ENCODE results near the gene POU5F2. TPM values are rescaled to one million over a fixed set of nuclear protein-coding genes. Genes with fewer than 3 reads are reported as not detected.

POU5F2 gene
- total and polyA plus RNA-seq, 9 of the 15 experiments (the other 6 are each of a cell fraction or from before 2014, with no cell fraction given): 0.01 to 0.40 (median 0.18) TPM; not detected in 2

DNA sequence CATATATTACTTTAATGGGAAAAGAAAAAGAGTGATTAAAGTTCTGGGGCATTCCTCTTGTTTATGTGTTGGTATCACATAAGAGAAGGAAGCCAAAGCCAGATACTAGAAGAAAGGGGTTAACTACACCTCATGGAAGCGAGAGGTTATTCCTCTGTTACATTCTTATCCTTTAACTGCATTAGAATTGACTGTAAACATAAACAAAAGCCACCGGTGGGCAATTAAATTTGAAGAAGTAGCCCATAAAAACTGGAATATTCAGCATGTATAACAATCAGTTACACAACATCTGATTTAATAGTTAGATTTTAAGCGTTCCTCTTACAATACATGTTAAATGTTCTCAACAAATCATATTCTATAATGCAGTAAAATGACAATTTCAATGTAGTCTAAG is 18.8 kb downstream of the POU5F2 start:
- intact Hi-C loops (cut with micrococcal nuclease): no loop called here
- no peak for ATAC-seq
- no TSS peak for BruUV-seq (replicated peaks)

DNA sequence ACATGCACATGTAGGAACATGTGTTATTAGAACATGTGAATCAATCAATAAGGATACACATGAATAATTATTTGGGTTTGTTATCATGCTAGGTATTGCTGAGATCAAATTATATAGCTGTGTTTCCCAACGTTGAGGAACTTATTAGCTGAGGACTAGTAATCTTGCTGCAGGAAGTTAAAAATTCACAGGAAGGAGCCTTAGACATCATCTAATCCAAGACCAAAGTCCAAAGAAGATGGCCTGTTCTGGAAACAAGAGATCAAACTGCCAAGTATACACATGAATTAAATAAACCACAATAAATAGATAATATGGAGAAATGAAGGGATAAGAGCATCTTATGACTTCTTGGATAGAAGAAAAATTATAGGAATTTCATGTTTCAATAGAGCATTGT is 19.9 kb downstream of the POU5F2 start:
- H3K4me1 ChIP-seq (replicated peaks in 1 of 2; ENCODE audit: control insufficient read depth in 2 of 2, insufficient read depth in 2 of 2, low read length in 2 of 2): no peaks in the 10 kb centered on the region
- no peaks in the 10 kb centered on the region for H3K9me1 ChIP-seq (ENCODE audit: control insufficient read depth, insufficient read depth, low read length)
- BruUV-seq (replicated peaks): no TSS peak
- in situ Hi-C loops (cut with MboI) (no loop called here), intact Hi-C loops (cut with micrococcal nuclease) (no loop called here)
- ChIA-PET POLR2A (no interaction called here), CTCF (ENCODE audit: low intra/inter-chr PET ratio) (no interaction called here)
- no peaks in the 10 kb centered on the region for H3K36me3 ChIP-seq (ENCODE audit: control insufficient read depth, insufficient read depth, low read length)
- H3K4me2 ChIP-seq (ENCODE audit: insufficient read depth, low read length): no peak overlapping the region
- WGBS (ENCODE audit: insufficient coverage, low coverage, missing lambda C conversion rate): 0% methylated on average over 1 of the region's 1 CpG
- H4K20me1 ChIP-seq (replicated peaks; ENCODE audit: control insufficient read depth, insufficient read depth, low read length): no peaks in the 10 kb centered on the region
- no peak overlapping the region for H2AFZ ChIP-seq (ENCODE audit: low read depth, low read length)
- FAIRE-seq (no peak), ATAC-seq (no peak), DNase-seq (ENCODE audit: extremely low read depth in 1 of 4, low spot score in 3 of 4) (no peak)
- H3K27ac ChIP-seq (ENCODE audit: extremely low read depth, low read depth, low read length): no peak overlapping the region
- no peaks in the 10 kb centered on the region for H3K27me3 ChIP-seq (ENCODE audit: control insufficient read depth in 2 of 2, insufficient read depth in 2 of 2, low read length in 2 of 2)
- no peak overlapping the region for H3K9ac ChIP-seq (ENCODE audit: insufficient read depth in 1 of 2, low read depth in 2 of 2, low read length in 2 of 2)
- H3K9me3 ChIP-seq (replicated peaks; ENCODE audit: control insufficient read depth, insufficient read depth, low read depth, low read length): no peaks in the 10 kb centered on the region
- no peaks in the 10 kb centered on the region for H3K79me2 ChIP-seq (ENCODE audit: control insufficient read depth, insufficient read depth, low read length)
- no peak overlapping the region for H3K4me3 ChIP-seq
- TF ChIP-seq POLR2AphosphoS2 (IDR thresholded peaks at IDR 0.05; ENCODE audit: low read length) (no peak), KLF10 (CRISPR knock-in tag; IDR thresholded peaks at IDR 0.05) (no peak), HOXB6 (CRISPR knock-in tag; IDR thresholded peaks at IDR 0.05; ENCODE audit: borderline replicate concordance) (no peak)
- TF ChIP-seq, protein P1, sequence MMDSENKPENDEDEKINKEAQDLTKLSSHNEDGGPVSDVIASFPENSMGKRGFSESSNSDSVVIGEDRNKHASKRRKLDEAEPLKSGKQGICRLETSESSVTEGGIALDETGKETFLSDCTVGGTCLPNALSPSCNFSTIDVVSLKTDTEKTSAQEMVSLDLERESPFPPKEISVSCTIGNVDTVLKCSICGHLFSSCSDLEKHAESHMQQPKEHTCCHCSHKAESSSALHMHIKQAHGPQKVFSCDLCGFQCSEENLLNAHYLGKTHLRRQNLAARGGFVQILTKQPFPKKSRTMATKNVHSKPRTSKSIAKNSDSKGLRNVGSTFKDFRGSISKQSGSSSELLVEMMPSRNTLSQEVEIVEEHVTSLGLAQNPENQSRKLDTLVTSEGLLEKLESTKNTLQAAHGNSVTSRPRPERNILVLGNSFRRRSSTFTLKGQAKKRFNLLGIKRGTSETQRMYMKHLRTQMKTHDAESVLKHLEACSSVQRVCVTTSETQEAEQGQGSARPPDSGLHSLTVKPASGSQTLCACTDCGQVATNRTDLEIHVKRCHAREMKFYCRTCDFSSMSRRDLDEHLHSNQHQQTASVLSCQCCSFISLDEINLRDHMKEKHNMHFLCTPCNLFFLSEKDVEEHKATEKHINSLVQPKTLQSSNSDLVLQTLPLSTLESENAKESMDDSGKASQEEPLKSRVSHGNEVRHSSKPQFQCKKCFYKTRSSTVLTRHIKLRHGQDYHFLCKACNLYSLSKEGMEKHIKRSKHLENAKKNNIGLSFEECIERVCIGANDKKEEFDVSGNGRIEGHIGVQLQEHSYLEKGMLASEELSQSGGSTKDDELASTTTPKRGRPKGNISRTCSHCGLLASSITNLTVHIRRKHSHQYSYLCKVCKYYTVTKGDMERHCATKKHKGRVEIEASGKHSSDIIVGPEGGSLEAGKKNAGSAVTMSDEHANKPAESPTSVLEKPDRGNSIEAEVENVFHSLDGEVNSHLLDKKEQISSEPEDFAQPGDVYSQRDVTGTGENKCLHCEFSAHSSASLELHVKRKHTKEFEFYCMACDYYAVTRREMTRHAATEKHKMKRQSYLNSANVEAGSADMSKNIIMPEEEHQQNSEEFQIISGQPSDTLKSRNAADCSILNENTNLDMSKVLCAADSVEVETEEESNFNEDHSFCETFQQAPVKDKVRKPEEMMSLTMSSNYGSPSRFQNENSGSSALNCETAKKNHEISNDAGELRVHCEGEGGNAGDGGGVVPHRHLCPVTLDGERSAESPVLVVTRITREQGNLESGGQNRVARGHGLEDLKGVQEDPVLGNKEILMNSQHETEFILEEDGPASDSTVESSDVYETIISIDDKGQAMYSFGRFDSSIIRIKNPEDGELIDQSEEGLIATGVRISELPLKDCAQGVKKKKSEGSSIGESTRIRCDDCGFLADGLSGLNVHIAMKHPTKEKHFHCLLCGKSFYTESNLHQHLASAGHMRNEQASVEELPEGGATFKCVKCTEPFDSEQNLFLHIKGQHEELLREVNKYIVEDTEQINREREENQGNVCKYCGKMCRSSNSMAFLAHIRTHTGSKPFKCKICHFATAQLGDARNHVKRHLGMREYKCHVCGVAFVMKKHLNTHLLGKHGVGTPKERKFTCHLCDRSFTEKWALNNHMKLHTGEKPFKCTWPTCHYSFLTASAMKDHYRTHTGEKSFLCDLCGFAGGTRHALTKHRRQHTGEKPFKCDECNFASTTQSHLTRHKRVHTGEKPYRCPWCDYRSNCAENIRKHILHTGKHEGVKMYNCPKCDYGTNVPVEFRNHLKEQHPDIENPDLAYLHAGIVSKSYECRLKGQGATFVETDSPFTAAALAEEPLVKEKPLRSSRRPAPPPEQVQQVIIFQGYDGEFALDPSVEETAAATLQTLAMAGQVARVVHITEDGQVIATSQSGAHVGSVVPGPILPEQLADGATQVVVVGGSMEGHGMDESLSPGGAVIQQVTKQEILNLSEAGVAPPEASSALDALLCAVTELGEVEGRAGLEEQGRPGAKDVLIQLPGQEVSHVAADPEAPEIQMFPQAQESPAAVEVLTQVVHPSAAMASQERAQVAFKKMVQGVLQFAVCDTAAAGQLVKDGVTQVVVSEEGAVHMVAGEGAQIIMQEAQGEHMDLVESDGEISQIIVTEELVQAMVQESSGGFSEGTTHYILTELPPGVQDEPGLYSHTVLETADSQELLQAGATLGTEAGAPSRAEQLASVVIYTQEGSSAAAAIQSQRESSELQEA (IDR thresholded peaks at IDR 0.05; ENCODE audit: low read depth): no peak

More for the DNA sequence above, 18.8 kb downstream of the POU5F2 start:
- Histone ChIP-seq H3K27ac (ENCODE audit: extremely low read depth, low read depth, low read length) (no peak overlapping the region), H3K9me3 (replicated peaks; ENCODE audit: control insufficient read depth, insufficient read depth, low read depth, low read length) (no peaks in the 10 kb centered on the region), H3K36me3 (ENCODE audit: control insufficient read depth, insufficient read depth, low read length) (no peaks in the 10 kb centered on the region), H3K9ac (ENCODE audit: insufficient read depth in 1 of 2, low read depth in 2 of 2, low read length in 2 of 2) (no peak overlapping the region), H4K20me1 (replicated peaks; ENCODE audit: control insufficient read depth, insufficient read depth, low read length) (no peaks in the 10 kb centered on the region), H3K4me3 (no peak overlapping the region), H3K4me2 (ENCODE audit: insufficient read depth, low read length) (no peak overlapping the region), H3K4me1 (replicated peaks in 1 of 2; ENCODE audit: control insufficient read depth in 2 of 2, insufficient read depth in 2 of 2, low read length in 2 of 2) (no peaks in the 10 kb centered on the region), H3K9me1 (ENCODE audit: control insufficient read depth, insufficient read depth, low read length) (no peaks in the 10 kb centered on the region), H2AFZ (ENCODE audit: low read depth, low read length) (no peak overlapping the region), H3K27me3 (ENCODE audit: control insufficient read depth in 2 of 2, insufficient read depth in 2 of 2, low read length in 2 of 2) (no peaks in the 10 kb centered on the region), H3K79me2 (ENCODE audit: control insufficient read depth, insufficient read depth, low read length) (no peaks in the 10 kb centered on the region)
- ChIA-PET POLR2A (no interaction called here), CTCF (ENCODE audit: low intra/inter-chr PET ratio) (no interaction called here)
- no peak for DNase-seq (ENCODE audit: extremely low read depth in 1 of 4, low spot score in 3 of 4)
- TF ChIP-seq LARP7 (IDR thresholded peaks at IDR 0.05) (no peak), PHF20 (IDR thresholded peaks at IDR 0.05; ENCODE audit: partially characterized antibody) (no peak), NFXL1 (CRISPR knock-in tag; IDR thresholded peaks at IDR 0.05) (no peak), ZNF146 (CRISPR knock-in tag; IDR thresholded peaks at IDR 0.05; ENCODE audit: unreplicated experiment) (no peak), ZNF766 (CRISPR knock-in tag; conservative IDR thresholded peaks at IDR 0.05) (no peak), ZNF274 (IDR thresholded peaks at IDR 0.05; ENCODE audit: borderline replicate concordance, low read depth, low read length) (no peak), KLF13 (tag; IDR thresholded peaks at IDR 0.05; ENCODE audit: borderline replicate concordance, low read depth) (no peak), RBM25 (IDR thresholded peaks at IDR 0.05; ENCODE audit: low read depth, low read length, severe bottlenecking) (no peak), KDM2B (CRISPR knock-in tag; IDR thresholded peaks at IDR 0.05) (no peak), GTF2F1 (IDR thresholded peaks at IDR 0.05; ENCODE audit: low read depth, low read length) (no peak)
- TF ChIP-seq, protein P2, sequence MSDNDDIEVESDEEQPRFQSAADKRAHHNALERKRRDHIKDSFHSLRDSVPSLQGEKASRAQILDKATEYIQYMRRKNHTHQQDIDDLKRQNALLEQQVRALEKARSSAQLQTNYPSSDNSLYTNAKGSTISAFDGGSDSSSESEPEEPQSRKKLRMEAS (CRISPR knock-in tag; IDR thresholded peaks at IDR 0.05): no peak
- in situ Hi-C loops (cut with MboI): no loop called here
- FAIRE-seq: no peak
- whole genome bisulfite sequencing (ENCODE audit: insufficient coverage, low coverage, missing lambda C conversion rate): 2% methylated on average over 3 of the region's 3 CpGs

Data from K562 (cell line).